ENCODE data around the gene PDGFA.

- TF ChIP-seq EP300 (IDR thresholded peaks at IDR 0.05) = no peak
- TF ChIP-seq CTCF (IDR thresholded peaks at IDR 0.05) = no peak
These were observed 15.2 kb downstream of the PDGFA start for GRCh38 chr7:504221-505111.
